HG03575 (cell line): Measurements from ENCODE around the gene OSTN.
A peak's percentile ranks its signal among the peaks of the same experiment; 100 is the strongest.

Experiments
- ATAC-seq: cut with Tn5 transposase; IDR thresholded peaks from one replicate; pipeline ENCODE4 v1.9.1; 2021; ENCODE audit not compliant: unreplicated experiment, insufficient number of reproducible peaks, low FRiP score; ENCODE audit errors: extremely low read depth

The OSTN gene

GRCh38 chr3:191300422-191300821 lies 101.4 kb downstream of the OSTN start:
- ATAC-seq: no peak

DNA sequence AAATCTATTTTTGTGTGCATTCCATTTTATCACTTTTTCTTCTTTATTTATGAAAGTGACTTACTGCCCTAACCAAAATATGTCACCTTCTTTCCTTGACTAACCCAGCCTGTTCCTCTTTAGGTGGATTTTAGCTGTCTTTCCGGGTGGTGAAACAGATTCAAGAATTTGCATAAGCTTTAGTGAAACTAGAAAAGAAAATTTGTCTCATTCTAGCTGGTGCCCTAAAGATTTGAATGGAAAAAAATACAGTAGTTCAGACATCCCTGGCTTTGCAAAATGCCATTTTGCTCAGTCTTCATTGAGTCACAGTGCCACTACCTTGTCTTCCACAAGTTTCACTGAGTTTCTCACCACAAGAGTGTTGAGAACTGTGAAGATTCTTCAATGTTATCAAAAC lies 102.0 kb downstream of the OSTN start:
- peak; percentile 59 for ATAC-seq

GRCh38 chr3:191301782-191302411 lies 102.9 kb downstream of the OSTN start:
- ATAC-seq: no peak

- no peak for ATAC-seq
Observed at GRCh38 chr3:191302451-191302850, 103.4 kb downstream of the OSTN start.

GRCh38 chr3:191303596-191303995 lies 104.6 kb downstream of the OSTN start:
- no peak for ATAC-seq

DNA sequence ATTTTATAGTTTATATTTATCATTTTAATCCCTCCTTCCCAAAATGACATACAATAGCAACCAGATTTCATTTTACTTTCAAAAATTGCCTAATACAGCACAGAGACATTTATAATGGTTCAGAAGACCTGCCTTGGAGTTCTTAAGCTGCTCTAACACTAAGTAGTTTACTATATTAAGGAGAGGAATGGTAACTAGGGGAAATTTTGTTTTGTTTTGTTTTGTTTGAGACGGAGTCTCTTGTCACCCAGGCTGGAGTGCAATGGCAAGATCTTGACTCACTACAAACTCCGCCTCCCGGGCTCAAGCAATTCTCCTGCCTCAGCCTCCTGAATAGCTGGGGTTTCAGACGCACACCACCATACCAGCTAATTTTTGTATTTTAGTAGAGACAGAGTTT lies 107.4 kb downstream of the OSTN start:
- ATAC-seq: no peak

GRCh38 chr3:191307341-191307740 lies 108.3 kb downstream of the OSTN start:
- ATAC-seq: no peak

GRCh38 chr3:191313296-191313695 lies 114.3 kb downstream of the OSTN start:
- no peak for ATAC-seq

GRCh38 chr3:191314109-191314728 lies 115.2 kb downstream of the OSTN start:
- no peak for ATAC-seq
